ENCODE data around the gene ALKBH8. TPM values are rescaled to one million over a fixed set of nuclear protein-coding genes. Genes with fewer than 3 reads are reported as not detected.

Gene ALKBH8
- total and polyA plus RNA-seq, 2 of the 13 experiments (the other 11 are each of a cell fraction or from before 2014, with no cell fraction given) = 2.4 to 9.1 TPM

- TF ChIP-seq E2F5 (CRISPR knock-in tag; conservative IDR thresholded peaks at IDR 0.05) (no peak), GMEB1 (CRISPR knock-in tag; IDR thresholded peaks at IDR 0.05; ENCODE audit: borderline replicate concordance) (peak; percentile 76; the same call in 1 of the 2 replicates), THAP11 (CRISPR knock-in tag; IDR thresholded peaks at IDR 0.05) (peak; percentile 99), EEA1 (CRISPR knock-in tag; IDR thresholded peaks at IDR 0.05; ENCODE audit: borderline replicate concordance) (no peak), ZKSCAN5 (CRISPR knock-in tag; IDR thresholded peaks at IDR 0.05) (no peak), ZNF44 (CRISPR knock-in tag; IDR thresholded peaks at IDR 0.05) (peak; percentile 68; the same call in 1 of the 2 replicates), ZNF17 (CRISPR knock-in tag; IDR thresholded peaks at IDR 0.05) (no peak), ZSCAN9 (CRISPR knock-in tag; IDR thresholded peaks at IDR 0.05; ENCODE audit: borderline replicate concordance) (no peak; the same call in 1 of the 2 replicates), NR2F1 (CRISPR knock-in tag; IDR thresholded peaks at IDR 0.05) (no peak), KLF12 (CRISPR knock-in tag; IDR thresholded peaks at IDR 0.05; ENCODE audit: borderline replicate concordance) (no peak), ZBTB21 (CRISPR knock-in tag; IDR thresholded peaks at IDR 0.05) (no peak), ZNF672 (CRISPR knock-in tag; IDR thresholded peaks at IDR 0.05) (no peak), TFDP2 (CRISPR knock-in tag; IDR thresholded peaks at IDR 0.05) (peak; percentile 34; the same call in 1 of the 2 replicates), KDM2A (CRISPR knock-in tag; IDR thresholded peaks at IDR 0.05; ENCODE audit: borderline replicate concordance, low read depth) (no peak; the same call in 1 of the 2 replicates), RNF219 (CRISPR knock-in tag; IDR thresholded peaks at IDR 0.05) (no peak), AKAP8 (CRISPR knock-in tag; IDR thresholded peaks at IDR 0.05) (0 out of 2 replicates have a peak, but pooled peaks have one; percentile 22), NAIF1 (CRISPR knock-in tag; IDR thresholded peaks at IDR 0.05; ENCODE audit: borderline replicate concordance) (no peak), FOXC1 (CRISPR knock-in tag; IDR thresholded peaks at IDR 0.05; ENCODE audit: borderline replicate concordance) (no peak), ZNF549 (CRISPR knock-in tag; IDR thresholded peaks at IDR 0.05) (no peak), MYC (CRISPR knock-in tag; IDR thresholded peaks at IDR 0.05; ENCODE audit: borderline replicate concordance) (peak; percentile 73; the same call in 1 of the 2 replicates), ZNF331 (CRISPR knock-in tag; IDR thresholded peaks at IDR 0.05) (0 out of 2 replicates have a peak, but pooled peaks have one; percentile 34), MAFG (CRISPR knock-in tag; IDR thresholded peaks at IDR 0.05) (no peak), HNRNPH1 (optimal IDR thresholded peaks at IDR 0.05; ENCODE audit: low read depth, low read length) (no peak)
Observed at GRCh38 chr11:107565219-107565937, at the start of gene ALKBH8 (continued).
